Raji (cell line): ENCODE measurements around the gene CLIC6.

Source experiments
- POLR2A ChIP-seq: IDR thresholded peaks from 2 replicates; pipeline ENCODE4 v1.6.1; 2011; ENCODE audit warnings: low read depth, low read length, control low read depth; ENCODE audit not compliant: insufficient read depth

The CLIC6 gene

DNA sequence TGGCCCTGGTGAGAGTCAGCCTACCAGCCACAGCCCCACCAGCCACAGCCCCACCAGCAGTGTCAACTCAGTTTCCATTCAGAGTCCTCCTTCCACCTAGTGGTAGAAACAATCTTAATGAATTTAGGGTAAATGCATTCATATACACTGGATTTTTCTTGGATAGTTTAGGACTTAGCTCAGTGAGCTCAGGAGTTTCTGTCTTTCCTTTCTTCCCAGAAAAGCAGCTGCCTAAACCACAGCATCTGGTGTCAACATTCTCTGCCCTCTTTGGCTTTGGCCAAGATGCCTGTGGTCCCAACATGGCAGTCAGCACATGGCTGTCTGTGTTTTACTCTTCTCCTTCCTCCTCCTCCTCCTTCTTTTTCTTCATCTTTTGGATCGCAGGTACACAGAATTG, 94.0 kb downstream of the CLIC6 start:
- TF ChIP-seq POLR2A = no peak

DNA sequence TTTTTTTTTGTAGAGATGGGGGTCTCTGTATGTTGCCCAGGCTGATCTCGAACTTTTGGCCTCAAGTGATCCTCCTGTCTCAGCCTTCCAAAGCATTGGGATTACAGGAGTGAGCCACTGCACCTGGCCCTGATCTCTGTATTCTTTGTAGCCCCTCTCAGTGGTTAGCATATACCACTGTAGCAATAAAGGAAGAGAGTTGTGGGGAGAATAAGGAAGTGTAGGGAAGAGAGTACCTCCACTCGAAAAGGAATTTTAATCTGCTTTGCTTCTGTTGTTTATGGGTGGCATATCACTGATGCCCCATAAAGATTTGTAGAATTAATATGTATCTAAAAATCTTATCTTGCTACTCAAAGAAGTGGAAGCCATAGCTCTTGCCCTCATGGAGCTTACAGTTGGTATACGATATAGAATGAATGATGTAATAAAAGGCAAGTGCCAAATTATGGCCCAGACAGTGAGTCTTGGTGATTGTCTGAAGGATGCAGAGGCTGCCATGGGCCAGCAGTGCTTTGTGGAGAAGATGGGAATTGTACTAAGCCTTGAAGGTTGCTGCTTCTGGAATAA, 96.0 kb downstream of the CLIC6 start:
- no peak for TF ChIP-seq POLR2A

DNA sequence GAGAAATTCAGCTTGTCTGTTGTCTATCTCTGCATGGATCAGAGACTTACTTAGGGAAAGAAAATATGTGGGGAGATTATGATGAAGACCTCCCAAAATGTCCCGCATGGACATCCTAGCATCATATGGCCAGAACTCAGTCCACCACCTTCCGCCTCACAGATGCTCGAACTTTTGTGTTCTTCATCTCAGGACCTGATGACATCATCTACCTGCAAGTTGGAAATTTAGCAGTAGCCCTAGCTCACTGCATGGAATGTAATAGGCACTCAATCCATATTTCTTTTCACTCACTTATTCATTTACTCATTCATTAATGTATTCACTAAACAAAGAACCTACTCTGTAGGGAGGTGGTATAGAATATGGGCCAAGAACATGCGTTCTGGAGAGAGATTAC, 96.8 kb downstream of the CLIC6 start:
- TF ChIP-seq POLR2A = no peak

DNA sequence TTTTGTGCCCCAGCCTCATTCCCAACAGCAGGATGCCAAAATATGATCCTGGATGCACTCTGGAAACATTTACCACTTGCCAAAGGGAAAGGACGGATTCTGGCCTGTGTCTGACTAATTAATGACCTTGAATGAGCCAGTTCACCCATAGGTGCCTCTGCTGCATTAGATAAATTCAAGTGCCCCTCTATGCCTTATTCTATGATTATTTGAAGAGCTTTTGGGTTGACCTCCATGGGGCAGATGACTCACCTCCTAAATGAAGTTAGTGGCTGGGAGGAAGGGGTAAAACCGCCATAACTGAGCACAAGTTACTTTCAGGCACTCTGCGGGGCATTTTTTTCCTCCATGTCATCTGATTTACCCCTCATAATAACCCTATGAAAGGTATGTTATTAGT, 98.1 kb downstream of the CLIC6 start:
- TF ChIP-seq POLR2A = no peak
